ENCODE measurements around the gene HNRNPF.

Gene HNRNPF

DNA sequence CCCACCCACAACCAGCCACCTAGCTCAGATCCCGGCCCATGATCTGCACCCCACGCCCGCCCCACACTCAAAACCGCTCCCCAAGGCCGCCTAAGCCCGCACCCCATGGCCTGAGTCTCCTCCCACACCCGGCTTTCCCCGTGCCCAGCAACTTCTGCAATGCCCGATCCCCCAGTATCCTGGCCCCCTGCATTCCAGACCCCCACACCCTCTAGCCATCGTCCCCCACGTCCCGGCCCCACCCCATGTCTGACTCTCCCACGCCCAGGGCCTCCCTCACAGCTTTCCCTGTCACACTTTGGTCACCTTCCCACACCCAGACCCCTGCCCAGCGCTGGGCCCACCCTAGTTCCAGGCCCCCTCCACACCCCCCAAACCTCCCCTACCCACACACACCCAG lies 57.7 kb downstream of the HNRNPF start:
- TF ChIP-seq ZNF157 (tag by site-specific recombination; IDR thresholded peaks at IDR 0.05) (no peak), ZNF623 (tag by site-specific recombination; IDR thresholded peaks at IDR 0.05) (no peak), BCL11B (tag by site-specific recombination; IDR thresholded peaks at IDR 0.05; ENCODE audit: low read depth) (no peak), ZNF792 (tag by site-specific recombination; IDR thresholded peaks at IDR 0.05) (no peak), ZFHX2 (tag by site-specific recombination; conservative IDR thresholded peaks at IDR 0.05) (peak; percentile 29; the same call in 1 of the 2 replicates)
- no peak overlapping the region for H3K27ac ChIP-seq (ENCODE audit: extremely low read depth, low read depth, low read length)
- H3K4me3 ChIP-seq (ENCODE audit: low read depth, low read length) = no peak overlapping the region
- H3K4me1 ChIP-seq (ENCODE audit: control insufficient read depth, insufficient read depth, low read length) = peaks cover 18% of the 10 kb centered on the region
- H3K36me3 ChIP-seq (ENCODE audit: control insufficient read depth in 2 of 2, insufficient read depth in 1 of 2, low read length in 2 of 2) = no peaks in the 10 kb centered on the region
- ChIA-PET POLR2A (no interaction called here), CTCF (interaction anchor here (0.6 to 1.2 kb wide), 4 partner anchors 9 to 149 kb away, joined by 3 to 5 read pairs (median 3); no protein-coding TSS in a partner anchor)
- no peaks in the 10 kb centered on the region for H3K9me3 ChIP-seq (ENCODE audit: control insufficient read depth, insufficient read depth, low read depth, low read length)

- H3K27ac ChIP-seq (ENCODE audit: extremely low read depth, low read depth, low read length) = no peak overlapping the region
- ChIA-PET POLR2A (no interaction called here), CTCF (interaction anchor here (0.9 to 1.2 kb wide), 3 partner anchors 29 to 149 kb away, joined by 3 to 5 read pairs (median 3); no protein-coding TSS in a partner anchor)
- H3K9me3 ChIP-seq (ENCODE audit: control insufficient read depth, insufficient read depth, low read depth, low read length) = no peaks in the 10 kb centered on the region
- TF ChIP-seq ZNF311 (tag by site-specific recombination; IDR thresholded peaks at IDR 0.05; ENCODE audit: borderline replicate concordance) = no peak
- no peak for TF ChIP-seq ZNF202 (tag by site-specific recombination; IDR thresholded peaks at IDR 0.05; ENCODE audit: borderline replicate concordance)
- TF ChIP-seq ZNF341 (tag by site-specific recombination; IDR thresholded peaks at IDR 0.05; ENCODE audit: low read depth) = no peak
- TF ChIP-seq ZNF514 (tag by site-specific recombination; IDR thresholded peaks at IDR 0.05) = no peak
- TF ChIP-seq, protein P1, sequence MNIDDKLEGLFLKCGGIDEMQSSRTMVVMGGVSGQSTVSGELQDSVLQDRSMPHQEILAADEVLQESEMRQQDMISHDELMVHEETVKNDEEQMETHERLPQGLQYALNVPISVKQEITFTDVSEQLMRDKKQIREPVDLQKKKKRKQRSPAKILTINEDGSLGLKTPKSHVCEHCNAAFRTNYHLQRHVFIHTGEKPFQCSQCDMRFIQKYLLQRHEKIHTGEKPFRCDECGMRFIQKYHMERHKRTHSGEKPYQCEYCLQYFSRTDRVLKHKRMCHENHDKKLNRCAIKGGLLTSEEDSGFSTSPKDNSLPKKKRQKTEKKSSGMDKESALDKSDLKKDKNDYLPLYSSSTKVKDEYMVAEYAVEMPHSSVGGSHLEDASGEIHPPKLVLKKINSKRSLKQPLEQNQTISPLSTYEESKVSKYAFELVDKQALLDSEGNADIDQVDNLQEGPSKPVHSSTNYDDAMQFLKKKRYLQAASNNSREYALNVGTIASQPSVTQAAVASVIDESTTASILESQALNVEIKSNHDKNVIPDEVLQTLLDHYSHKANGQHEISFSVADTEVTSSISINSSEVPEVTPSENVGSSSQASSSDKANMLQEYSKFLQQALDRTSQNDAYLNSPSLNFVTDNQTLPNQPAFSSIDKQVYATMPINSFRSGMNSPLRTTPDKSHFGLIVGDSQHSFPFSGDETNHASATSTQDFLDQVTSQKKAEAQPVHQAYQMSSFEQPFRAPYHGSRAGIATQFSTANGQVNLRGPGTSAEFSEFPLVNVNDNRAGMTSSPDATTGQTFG (tag by site-specific recombination; IDR thresholded peaks at IDR 0.05; ENCODE audit: borderline replicate concordance) = no peak
- TF ChIP-seq ZFHX2 (tag by site-specific recombination; conservative IDR thresholded peaks at IDR 0.05) = no peak
- TF ChIP-seq ZNF843 (tag by site-specific recombination; IDR thresholded peaks at IDR 0.05) = no peak
- no peak for TF ChIP-seq ZNF596 (tag by site-specific recombination; IDR thresholded peaks at IDR 0.05)
- TF ChIP-seq OSR2 (tag by site-specific recombination; IDR thresholded peaks at IDR 0.05) = no peak
- no peak for TF ChIP-seq KLF7 (tag by site-specific recombination; IDR thresholded peaks at IDR 0.05; ENCODE audit: borderline replicate concordance)
- no peak for TF ChIP-seq ZNF555 (tag by site-specific recombination; conservative IDR thresholded peaks at IDR 0.05)
- TF ChIP-seq BCL11B (tag by site-specific recombination; IDR thresholded peaks at IDR 0.05; ENCODE audit: low read depth) = no peak
- TF ChIP-seq ZNF354C (tag by site-specific recombination; IDR thresholded peaks at IDR 0.05; ENCODE audit: borderline replicate concordance, low read depth) = no peak
- TF ChIP-seq KLF8 (tag by site-specific recombination; IDR thresholded peaks at IDR 0.05) = no peak
- TF ChIP-seq PRDM1 (tag by site-specific recombination; IDR thresholded peaks at IDR 0.05) = no peak
- TF ChIP-seq, protein P2, sequence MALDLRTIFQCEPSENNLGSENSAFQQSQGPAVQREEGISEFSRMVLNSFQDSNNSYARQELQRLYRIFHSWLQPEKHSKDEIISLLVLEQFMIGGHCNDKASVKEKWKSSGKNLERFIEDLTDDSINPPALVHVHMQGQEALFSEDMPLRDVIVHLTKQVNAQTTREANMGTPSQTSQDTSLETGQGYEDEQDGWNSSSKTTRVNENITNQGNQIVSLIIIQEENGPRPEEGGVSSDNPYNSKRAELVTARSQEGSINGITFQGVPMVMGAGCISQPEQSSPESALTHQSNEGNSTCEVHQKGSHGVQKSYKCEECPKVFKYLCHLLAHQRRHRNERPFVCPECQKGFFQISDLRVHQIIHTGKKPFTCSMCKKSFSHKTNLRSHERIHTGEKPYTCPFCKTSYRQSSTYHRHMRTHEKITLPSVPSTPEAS (tag by site-specific recombination; IDR thresholded peaks at IDR 0.05) = no peak
- TF ChIP-seq KLF1 (tag by site-specific recombination; IDR thresholded peaks at IDR 0.05) = no peak
- no peak for TF ChIP-seq ZNF501 (tag by site-specific recombination; IDR thresholded peaks at IDR 0.05)
- no peak for TF ChIP-seq SP3 (tag by site-specific recombination; IDR thresholded peaks at IDR 0.05)
- TF ChIP-seq ZNF239 (tag by site-specific recombination; IDR thresholded peaks at IDR 0.05) = no peak
- no peaks in the 10 kb centered on the region for H3K36me3 ChIP-seq (ENCODE audit: control insufficient read depth in 2 of 2, insufficient read depth in 1 of 2, low read length in 2 of 2)
- H3K4me3 ChIP-seq (ENCODE audit: low read depth, low read length) = no peak overlapping the region
- peaks cover 16% of the 10 kb centered on the region for H3K4me1 ChIP-seq (ENCODE audit: control insufficient read depth, insufficient read depth, low read length)
Observed at GRCh38 chr10:43350686-43351085, 58.3 kb downstream of the HNRNPF start.

Measured in HEK293 (cell line).